RWPE2 (cell line): ENCODE measurements around the gene TMEM139.
A peak's percentile ranks its signal among the peaks of the same experiment; 100 is the strongest.

Experiments used
- ATAC-seq: fragments of 200-7000 bp; cut with Tn5 transposase; 3 replicates; pipeline ENCODE4 v1.9.1; 2021; ENCODE audit warnings: low read depth
- DNase-seq: peaks from one replicate; pipeline ENCODE4 v3.0.0-alpha.2; 2020; ENCODE audit warnings: low spot score
- H3K27ac ChIP-seq: fragments of 450-650 bp; 2 replicates; pipeline ENCODE4 v1.5.1; 2017; ENCODE audit warnings: mild to moderate bottlenecking; ENCODE audit not compliant: poor library complexity, severe bottlenecking
- H3K27me3 ChIP-seq: fragments of 250-450 bp; sonication (Bioruptor Pico); 2 replicates; pipeline ENCODE4 v1.5.1; 2021; ENCODE audit warnings: mild to moderate bottlenecking, moderate library complexity; ENCODE audit not compliant: insufficient read depth, poor library complexity, severe bottlenecking
- H3K36me3 ChIP-seq: fragments of 250-450 bp; sonication (Bioruptor Pico); 2 replicates; pipeline ENCODE4 v1.5.1; 2020; ENCODE audit warnings: low read depth, mild to moderate bottlenecking, moderate library complexity
- H3K4me1 ChIP-seq: fragments of 250-450 bp; sonication (Bioruptor Pico); 2 replicates; pipeline ENCODE4 v1.5.1; 2021; ENCODE audit warnings: mild to moderate bottlenecking, moderate library complexity; ENCODE audit not compliant: insufficient read depth, poor library complexity, severe bottlenecking
- H3K4me3 ChIP-seq: fragments of 250-450 bp; sonication (Bioruptor Pico); 2 replicates; pipeline ENCODE4 v1.5.1; 2021; ENCODE audit warnings: mild to moderate bottlenecking, moderate library complexity; ENCODE audit not compliant: severe bottlenecking
- H3K9me3 ChIP-seq: fragments of 250-450 bp; sonication (Bioruptor Pico); 2 replicates; pipeline ENCODE4 v1.5.1; 2021; ENCODE audit warnings: mild to moderate bottlenecking, moderate library complexity; ENCODE audit not compliant: severe bottlenecking
- TF ChIP-seq, protein P1 (sequence below): fragments of 450-650 bp; IDR thresholded peaks from one replicate; pipeline ENCODE4 v1.5.1; 2017; ENCODE audit warnings: mild to moderate bottlenecking, moderate library complexity; ENCODE audit not compliant: poor library complexity, severe bottlenecking

TMEM139 gene

GRCh38 chr7:143243111-143243510 is 41.6 kb upstream of the TMEM139 start:
- ATAC-seq (no peak), DNase-seq (no peak)
- Histone ChIP-seq H3K27ac (no peak overlapping the region), H3K36me3 (no peaks in the 10 kb centered on the region), H3K4me1 (peaks cover 18% of the 10 kb centered on the region), H3K27me3 (no peaks in the 10 kb centered on the region), H3K4me3 (no peak overlapping the region), H3K9me3 (no peaks in the 10 kb centered on the region)
- TF ChIP-seq, protein P1, sequence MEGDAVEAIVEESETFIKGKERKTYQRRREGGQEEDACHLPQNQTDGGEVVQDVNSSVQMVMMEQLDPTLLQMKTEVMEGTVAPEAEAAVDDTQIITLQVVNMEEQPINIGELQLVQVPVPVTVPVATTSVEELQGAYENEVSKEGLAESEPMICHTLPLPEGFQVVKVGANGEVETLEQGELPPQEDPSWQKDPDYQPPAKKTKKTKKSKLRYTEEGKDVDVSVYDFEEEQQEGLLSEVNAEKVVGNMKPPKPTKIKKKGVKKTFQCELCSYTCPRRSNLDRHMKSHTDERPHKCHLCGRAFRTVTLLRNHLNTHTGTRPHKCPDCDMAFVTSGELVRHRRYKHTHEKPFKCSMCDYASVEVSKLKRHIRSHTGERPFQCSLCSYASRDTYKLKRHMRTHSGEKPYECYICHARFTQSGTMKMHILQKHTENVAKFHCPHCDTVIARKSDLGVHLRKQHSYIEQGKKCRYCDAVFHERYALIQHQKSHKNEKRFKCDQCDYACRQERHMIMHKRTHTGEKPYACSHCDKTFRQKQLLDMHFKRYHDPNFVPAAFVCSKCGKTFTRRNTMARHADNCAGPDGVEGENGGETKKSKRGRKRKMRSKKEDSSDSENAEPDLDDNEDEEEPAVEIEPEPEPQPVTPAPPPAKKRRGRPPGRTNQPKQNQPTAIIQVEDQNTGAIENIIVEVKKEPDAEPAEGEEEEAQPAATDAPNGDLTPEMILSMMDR: no peak

GRCh38 chr7:143243614-143244013 is 41.1 kb upstream of the TMEM139 start:
- Histone ChIP-seq H3K4me3 (no peak overlapping the region), H3K27me3 (no peaks in the 10 kb centered on the region), H3K4me1 (peaks cover 21% of the 10 kb centered on the region), H3K27ac (no peak overlapping the region), H3K36me3 (no peaks in the 10 kb centered on the region), H3K9me3 (no peaks in the 10 kb centered on the region)
- TF ChIP-seq, protein P1: no peak
- ATAC-seq: no peak
- no peak for DNase-seq

GRCh38 chr7:143244321-143244720 is 40.4 kb upstream of the TMEM139 start:
- Histone ChIP-seq H3K27ac (peak overlapping the region; percentile 49), H3K36me3 (no peaks in the 10 kb centered on the region), H3K9me3 (no peaks in the 10 kb centered on the region), H3K4me1 (peaks cover 21% of the 10 kb centered on the region), H3K4me3 (no peak overlapping the region), H3K27me3 (no peaks in the 10 kb centered on the region)
- ATAC-seq: no peak
- DNase-seq: no peak
- TF ChIP-seq, protein P1: no peak

GRCh38 chr7:143245123-143245522 is 39.6 kb upstream of the TMEM139 start:
- DNase-seq: no peak
- H3K36me3 ChIP-seq: no peaks in the 10 kb centered on the region
- ATAC-seq: peak; percentile 78
- TF ChIP-seq, protein P1: no peak
- no peak overlapping the region for H3K4me3 ChIP-seq
- H3K4me1 ChIP-seq: peaks cover 21% of the 10 kb centered on the region
- no peaks in the 10 kb centered on the region for H3K27me3 ChIP-seq
- no peaks in the 10 kb centered on the region for H3K9me3 ChIP-seq
- peak overlapping the region; percentile 49 for H3K27ac ChIP-seq

GRCh38 chr7:143247372-143247771 is 37.4 kb upstream of the TMEM139 start:
- H3K27ac ChIP-seq: no peak overlapping the region
- no peak for ATAC-seq
- TF ChIP-seq, protein P1: no peak

More at GRCh38 chr7:143247372-143247771, 37.4 kb upstream of the TMEM139 start:
- no peaks in the 10 kb centered on the region for H3K27me3 ChIP-seq
- no peaks in the 10 kb centered on the region for H3K9me3 ChIP-seq
- no peaks in the 10 kb centered on the region for H3K36me3 ChIP-seq
- no peak for DNase-seq
- no peak overlapping the region for H3K4me3 ChIP-seq
- peaks cover 17% of the 10 kb centered on the region for H3K4me1 ChIP-seq
